SK-MEL-5 (cell line): ENCODE results near the gene TMEM266. TPM values are rescaled to one million over a fixed set of nuclear protein-coding genes. Genes with fewer than 3 reads are reported as not detected.
A peak's percentile ranks its signal among the peaks of the same experiment; 100 is the strongest.

ENCODE experiments used
- DNase-seq: peaks from one replicate; pipeline ENCODE4 v3.0.0-alpha.2; 2016; ENCODE audit warnings: low read depth, low spot score
- in situ Hi-C: cut with HindIII; loops from 2 replicates; pipeline ENCODE4 v1.10.0; 2016; ENCODE audit warnings: low sequenced_read_pairs, high pct_unique_total_duplicates, low pct_unique_long_range_greater_than_20kb
- total RNA-seq: library from RNA; depleted of rRNA; stranded (reverse); fragments of >200 nt; shearing (Covaris generic); gene quantifications from 2 replicates; pipeline ENCODE4 v1.2.3, GENCODE V29; 2014

The TMEM266 gene
- total RNA-seq, 1 experiment from 2014 or later: 1.9 TPM

- in situ Hi-C loops: no loop called here
- DNase-seq: no peak
These were observed 91.8 kb downstream of the TMEM266 start for GRCh38 chr15:76151599-76151974.

GRCh38 chr15:76152197-76152596 is 92.4 kb downstream of the TMEM266 start:
- in situ Hi-C loops: no loop called here
- DNase-seq: no peak

GRCh38 chr15:76153241-76154197 is 93.7 kb downstream of the TMEM266 start:
- no peak for DNase-seq
- in situ Hi-C loops: no loop called here

GRCh38 chr15:76155731-76156130 is 95.9 kb downstream of the TMEM266 start:
- in situ Hi-C loops: no loop called here

GRCh38 chr15:76158226-76158625 is 98.4 kb downstream of the TMEM266 start:
- in situ Hi-C loops: no loop called here

More at GRCh38 chr15:76155731-76156130, 95.9 kb downstream of the TMEM266 start:
- DNase-seq: no peak

GRCh38 chr15:76158815-76159214 is 99.0 kb downstream of the TMEM266 start:
- DNase-seq: no peak
- in situ Hi-C loops: no loop called here

More at GRCh38 chr15:76158226-76158625, 98.4 kb downstream of the TMEM266 start:
- DNase-seq: no peak

- in situ Hi-C loops: no loop called here
These were observed 99.5 kb downstream of the TMEM266 start for GRCh38 chr15:76159282-76159681.

GRCh38 chr15:76160426-76161152 is 100.8 kb downstream of the TMEM266 start:
- in situ Hi-C loops: no loop called here
- no peak for DNase-seq

More at GRCh38 chr15:76159282-76159681, 99.5 kb downstream of the TMEM266 start:
- no peak for DNase-seq

- in situ Hi-C loops: no loop called here
- DNase-seq: no peak
These were observed 101.6 kb downstream of the TMEM266 start for GRCh38 chr15:76161153-76162035.

- no peak for DNase-seq
- in situ Hi-C loops: no loop called here
These were observed 102.2 kb downstream of the TMEM266 start for GRCh38 chr15:76162036-76162398.

- in situ Hi-C loops: no loop called here
- no peak for DNase-seq
These were observed 103.1 kb downstream of the TMEM266 start for GRCh38 chr15:76162784-76163456.

GRCh38 chr15:76163457-76164295 is 103.9 kb downstream of the TMEM266 start:
- no peak for DNase-seq
- in situ Hi-C loops: no loop called here

GRCh38 chr15:76164602-76165001 is 104.8 kb downstream of the TMEM266 start:
- in situ Hi-C loops: no loop called here
- no peak for DNase-seq

- DNase-seq: no peak
- in situ Hi-C loops: no loop called here
These were observed 106.2 kb downstream of the TMEM266 start for GRCh38 chr15:76165951-76166350.

GRCh38 chr15:76168237-76168984 is 108.6 kb downstream of the TMEM266 start:
- in situ Hi-C loops: no loop called here

GRCh38 chr15:76169018-76169417 is 109.2 kb downstream of the TMEM266 start:
- in situ Hi-C loops: no loop called here
- DNase-seq: peak; percentile 55

More at GRCh38 chr15:76168237-76168984, 108.6 kb downstream of the TMEM266 start:
- DNase-seq: no peak
